Measurements from ENCODE around the gene ELOVL3.

The ELOVL3 gene

GRCh38 chr10:102196893-102197292 lies 29.2 kb upstream of the ELOVL3 start:
- TF ChIP-seq CTCF (IDR thresholded peaks at IDR 0.05), result no peak

GRCh38 chr10:102198027-102198426 lies 28.1 kb upstream of the ELOVL3 start:
- TF ChIP-seq CTCF (IDR thresholded peaks at IDR 0.05), result no peak

GRCh38 chr10:102200751-102201640 lies 25.1 kb upstream of the ELOVL3 start:
- TF ChIP-seq CTCF (IDR thresholded peaks at IDR 0.05), result no peak

- TF ChIP-seq CTCF (IDR thresholded peaks at IDR 0.05), result no peak
These were observed 23.7 kb upstream of the ELOVL3 start for GRCh38 chr10:102202386-102202785.

GRCh38 chr10:102208311-102209035 lies 17.6 kb upstream of the ELOVL3 start:
- TF ChIP-seq CTCF (IDR thresholded peaks at IDR 0.05), result no peak

GRCh38 chr10:102211615-102212299 lies 14.3 kb upstream of the ELOVL3 start:
- no peak for TF ChIP-seq CTCF (IDR thresholded peaks at IDR 0.05)

GRCh38 chr10:102219370-102219769 lies 6.7 kb upstream of the ELOVL3 start:
- no peak for TF ChIP-seq CTCF (IDR thresholded peaks at IDR 0.05)
